Activated CD8-positive, alpha-beta memory T cell treated with anti-CD3 and anti-CD28 coated beads for 4 hours (primary cell): ENCODE data around the gene CCDC33.
"Not testable (repeated sequence)": the region's sequence is repeated elsewhere in the genome, so short reads cannot be mapped to it uniquely, and the experiment has no call there.

Source experiments
- DNase-seq, 2 donors: peaks; one replicate each; pipeline ENCODE4 v3.0.0-alpha.2; 2020; ENCODE audit warnings: low read depth in 2 of 2

Gene CCDC33

DNA sequence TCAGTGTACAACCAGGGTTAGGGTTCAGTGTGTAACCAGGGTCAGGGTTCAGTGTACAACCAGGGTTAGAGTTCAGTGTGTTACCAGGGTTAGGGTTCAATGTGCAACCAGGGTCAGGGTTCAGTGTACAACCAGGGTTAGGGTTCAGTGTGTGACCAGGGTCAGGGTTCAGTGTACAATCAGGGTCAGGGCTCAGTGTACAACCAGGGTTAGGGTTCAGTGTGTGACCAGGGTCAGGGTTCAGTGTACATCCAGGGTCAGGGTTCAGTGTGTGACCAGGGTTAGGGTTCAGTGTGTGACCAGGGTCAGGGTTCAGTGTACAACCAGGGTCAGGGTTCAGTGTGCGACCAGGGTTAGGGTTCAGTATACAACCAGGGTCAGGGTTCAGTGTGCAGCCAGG lies 98.0 kb downstream of the CCDC33 start:
- DNase-seq = no peak

DNA sequence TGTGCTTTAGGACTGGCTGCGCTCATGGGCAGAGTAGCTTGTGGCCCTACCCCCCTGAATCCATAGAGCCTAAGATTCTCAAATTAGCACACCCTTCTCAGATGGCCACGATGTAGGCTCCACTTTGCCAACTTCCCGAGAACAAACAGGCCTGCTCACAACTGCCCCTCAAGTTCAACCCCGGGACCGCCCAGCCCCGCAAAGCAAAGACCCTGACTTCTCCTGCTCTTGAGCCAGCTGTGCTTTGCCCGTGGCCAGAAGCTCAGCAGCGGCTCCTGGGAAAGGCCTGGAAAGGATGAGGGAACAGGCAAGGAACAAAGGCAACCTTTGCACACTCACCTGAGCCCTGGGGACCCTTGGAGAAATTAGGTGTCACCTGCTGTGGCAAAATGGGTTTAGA lies 99.3 kb downstream of the CCDC33 start:
- DNase-seq = no peak

DNA sequence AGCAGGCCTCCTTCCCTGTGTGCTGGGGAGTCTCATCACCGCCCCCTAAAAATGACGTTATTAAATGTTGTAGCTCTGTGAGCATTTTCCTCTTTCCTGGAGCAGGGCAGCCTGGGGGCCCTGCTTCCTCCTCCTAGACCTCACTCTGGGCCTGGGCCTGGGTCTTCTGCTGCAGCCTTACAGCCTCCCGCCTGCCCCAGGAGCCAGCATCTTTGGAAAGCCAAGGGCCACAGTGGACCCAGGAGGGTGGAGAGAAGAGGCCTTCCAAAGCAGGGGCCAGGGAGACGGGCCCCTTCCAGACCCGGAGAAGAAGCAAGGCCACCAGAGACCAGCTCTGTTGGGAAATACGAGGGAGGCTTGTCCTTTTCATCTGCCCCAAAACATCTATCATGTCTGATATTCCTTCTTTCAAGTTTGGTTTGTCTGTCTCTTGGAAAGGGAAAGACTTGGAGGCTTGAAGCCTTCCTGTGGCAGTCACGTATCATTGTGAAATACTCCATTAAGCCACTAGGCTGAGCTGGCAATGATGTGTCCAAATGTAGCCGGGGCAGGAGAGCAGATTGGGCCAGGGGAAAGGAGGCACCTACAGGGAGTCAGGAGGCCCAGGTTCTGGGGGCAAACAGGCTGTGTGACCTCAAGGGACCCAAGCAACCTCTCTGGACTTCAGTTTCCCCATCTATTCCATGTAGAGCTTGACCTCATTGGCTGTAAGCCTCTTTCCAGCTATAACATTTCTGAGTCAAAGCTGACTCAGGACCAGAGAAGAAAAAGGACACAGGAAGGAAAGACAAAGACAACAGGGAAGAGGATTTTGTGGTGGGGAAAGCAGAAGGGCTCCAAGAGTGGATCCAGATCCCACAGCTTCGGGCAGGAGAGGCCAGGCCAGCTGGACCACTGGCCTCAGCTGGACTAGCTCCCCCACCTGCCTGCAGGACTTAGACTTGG lies 100.2 kb downstream of the CCDC33 start:
- DNase-seq = no peak

DNA sequence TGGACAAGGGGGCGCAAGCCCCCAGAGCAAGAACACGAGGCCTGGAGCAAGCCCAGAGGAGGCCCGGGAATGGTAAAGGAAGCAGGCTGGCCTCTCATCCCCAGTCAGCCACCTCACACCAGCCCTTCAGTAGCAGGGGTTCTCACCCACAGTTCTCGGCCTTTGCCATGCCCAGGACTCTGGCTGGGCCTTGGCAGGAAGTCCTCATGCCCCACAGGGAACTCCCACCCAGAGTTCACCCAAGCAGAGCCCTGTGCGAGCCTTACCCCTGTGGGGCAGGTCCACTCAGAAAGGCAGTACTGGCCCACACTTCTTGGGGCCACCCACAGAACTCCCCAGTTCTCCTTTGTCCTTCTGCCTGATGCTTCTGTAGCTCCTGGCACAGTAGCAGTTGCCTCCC lies 101.0 kb downstream of the CCDC33 start:
- DNase-seq = no peak

DNA sequence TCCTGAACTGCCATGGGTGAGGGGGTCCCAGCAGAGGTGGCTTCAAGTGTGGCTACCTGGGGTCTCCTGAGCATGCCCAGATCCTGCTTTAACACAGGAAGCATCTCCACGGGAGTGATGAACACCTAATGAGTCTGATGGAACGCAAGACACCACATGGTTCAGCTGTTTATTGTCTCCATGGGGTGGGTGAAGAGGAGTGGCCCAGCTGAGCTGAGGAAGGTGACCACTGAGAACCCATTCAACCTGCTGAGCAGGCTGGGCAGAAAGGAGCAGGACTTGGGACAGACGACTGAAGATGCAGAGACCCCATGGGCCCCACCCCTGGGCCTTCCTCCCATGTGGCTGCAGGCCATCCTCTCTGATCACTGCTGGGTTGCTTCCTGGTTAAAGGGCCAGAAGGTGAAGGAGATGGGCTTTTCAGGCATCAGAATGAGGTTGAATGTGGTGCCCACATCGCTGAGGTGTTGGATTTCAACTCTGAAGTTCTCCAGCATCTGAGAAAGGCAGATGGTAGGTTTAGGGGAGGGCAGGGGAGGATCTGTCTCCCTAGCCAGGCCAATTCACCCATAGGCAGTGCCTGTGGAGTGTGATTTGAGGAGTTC lies 101.6 kb downstream of the CCDC33 start:
- DNase-seq = no peak

DNA sequence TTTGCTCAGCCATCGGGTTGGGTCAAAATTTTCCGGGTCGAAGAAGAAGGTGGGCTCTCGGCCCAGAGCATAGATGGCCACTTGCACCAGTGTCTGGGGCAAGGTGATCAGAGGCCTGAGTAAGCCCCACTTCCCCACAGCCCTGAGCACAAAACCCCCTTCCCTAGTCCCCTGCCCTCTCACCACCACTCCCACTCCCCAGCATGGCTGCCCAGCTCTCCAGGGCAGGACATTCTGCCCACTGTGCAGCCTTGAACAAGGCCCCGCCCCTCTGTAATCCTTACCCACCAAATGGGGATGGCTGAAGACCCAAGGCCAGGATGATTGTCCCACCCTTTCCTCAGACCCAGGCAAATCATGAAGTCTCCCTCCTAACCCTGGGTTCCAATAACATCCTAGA lies 102.5 kb downstream of the CCDC33 start:
- no peak for DNase-seq

DNA sequence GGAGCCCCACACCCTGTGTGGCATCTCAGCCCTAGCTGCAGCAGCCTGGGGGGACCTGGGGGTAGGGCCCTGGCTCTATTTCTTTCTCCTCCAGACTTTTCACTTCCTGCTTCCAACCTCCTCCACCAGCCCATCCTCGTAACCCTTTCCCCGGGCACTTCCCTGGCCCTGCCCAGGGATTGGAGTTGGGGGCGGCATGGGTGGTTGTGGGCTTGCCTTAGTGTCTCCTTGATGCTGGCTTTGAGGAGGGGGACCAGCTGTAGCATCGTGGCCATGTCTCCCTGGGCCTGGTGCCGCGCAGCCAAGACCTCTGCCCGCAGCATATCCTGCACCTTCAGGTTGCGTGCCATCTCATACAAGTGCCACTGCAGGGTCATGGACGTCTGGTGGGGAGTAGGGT lies 103.2 kb downstream of the CCDC33 start:
- DNase-seq = no peak

DNA sequence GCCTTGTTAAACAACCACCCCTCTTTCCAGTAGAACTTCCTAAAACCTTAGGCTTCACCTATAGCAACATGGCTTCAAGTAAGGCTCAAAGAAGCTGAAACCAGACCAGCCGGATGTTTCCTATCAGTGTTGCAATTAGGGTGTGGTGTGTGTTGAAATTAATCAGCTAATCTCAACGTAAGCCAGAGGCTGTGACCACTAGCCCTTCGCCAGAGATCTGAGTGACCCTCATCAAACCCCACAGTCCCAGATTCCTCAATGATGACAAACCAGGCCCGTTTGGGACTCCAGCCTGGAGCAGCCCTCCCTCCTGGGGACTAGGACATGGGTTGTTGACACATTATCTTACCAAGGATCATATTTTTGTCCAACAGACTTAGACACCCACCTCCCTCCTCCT lies 104.0 kb downstream of the CCDC33 start:
- no peak for DNase-seq

DNA sequence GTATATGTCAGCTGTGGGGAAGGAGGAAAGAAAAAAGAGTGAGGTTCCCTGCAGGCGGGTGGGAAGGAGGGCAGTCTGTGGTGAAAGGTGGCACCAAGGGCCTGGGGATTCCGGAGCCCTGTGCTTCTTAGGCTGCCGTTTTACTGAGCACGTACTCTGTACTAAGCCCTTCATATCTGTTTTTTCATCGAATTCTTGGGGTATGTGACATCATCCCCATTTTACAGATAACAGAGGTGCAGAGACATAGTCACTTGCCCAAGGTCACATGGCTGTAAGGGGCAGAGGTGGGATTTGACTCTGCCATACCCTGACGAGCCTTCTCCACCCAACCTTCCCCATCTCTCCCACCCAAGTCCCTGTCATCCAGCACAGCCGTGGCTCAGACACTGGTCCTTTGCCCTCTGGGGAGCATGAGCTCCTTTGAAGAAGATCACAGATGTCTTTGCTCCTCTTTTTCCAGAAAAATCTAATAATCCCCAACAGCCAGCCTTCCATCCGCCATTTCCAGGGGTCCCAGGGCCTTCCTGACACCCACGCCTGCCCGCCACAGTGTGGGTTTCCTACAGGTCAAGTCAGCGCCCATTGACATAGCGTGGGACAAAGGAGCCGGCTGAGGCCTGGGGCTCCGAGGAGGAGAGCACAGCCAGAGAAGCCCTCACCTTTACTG lies 107.1 kb downstream of the CCDC33 start:
- DNase-seq = no peak

DNA sequence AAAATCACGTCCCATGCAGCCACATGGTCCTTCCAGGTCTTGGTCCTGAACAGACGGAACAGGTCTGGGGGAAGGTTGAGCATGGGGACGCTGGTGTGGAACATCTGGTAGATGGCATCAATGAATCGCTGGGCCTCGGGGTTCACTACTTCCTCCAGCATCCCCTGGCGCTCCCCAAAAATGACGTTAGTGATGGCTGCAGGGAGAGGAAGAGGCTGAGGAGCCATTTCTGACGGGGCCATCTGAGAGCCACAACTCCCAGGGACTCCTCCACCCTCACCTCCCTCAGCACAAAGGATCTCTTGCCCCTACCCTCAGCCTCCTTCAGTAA lies 107.6 kb downstream of the CCDC33 start:
- DNase-seq = no peak

DNA sequence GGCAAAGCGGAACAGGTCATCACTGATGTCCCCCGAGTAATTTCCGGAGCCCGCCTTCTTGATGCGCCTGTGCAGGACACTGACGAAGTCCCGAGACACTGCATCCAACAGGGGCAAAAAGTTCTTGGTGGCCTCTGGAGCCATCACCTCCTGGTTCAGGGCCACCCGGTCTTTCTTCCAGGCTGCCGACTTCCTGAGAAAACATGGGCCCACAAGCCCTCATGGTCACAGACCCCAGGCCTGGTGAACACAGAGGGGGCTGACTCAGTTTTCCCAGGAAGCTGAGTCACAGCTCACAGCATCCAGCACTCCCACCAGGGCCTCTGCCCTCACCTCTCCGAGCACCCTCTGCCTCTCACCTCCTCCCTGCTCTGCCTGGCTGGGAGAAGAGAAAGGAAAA lies 108.9 kb downstream of the CCDC33 start:
- DNase-seq = no peak

DNA sequence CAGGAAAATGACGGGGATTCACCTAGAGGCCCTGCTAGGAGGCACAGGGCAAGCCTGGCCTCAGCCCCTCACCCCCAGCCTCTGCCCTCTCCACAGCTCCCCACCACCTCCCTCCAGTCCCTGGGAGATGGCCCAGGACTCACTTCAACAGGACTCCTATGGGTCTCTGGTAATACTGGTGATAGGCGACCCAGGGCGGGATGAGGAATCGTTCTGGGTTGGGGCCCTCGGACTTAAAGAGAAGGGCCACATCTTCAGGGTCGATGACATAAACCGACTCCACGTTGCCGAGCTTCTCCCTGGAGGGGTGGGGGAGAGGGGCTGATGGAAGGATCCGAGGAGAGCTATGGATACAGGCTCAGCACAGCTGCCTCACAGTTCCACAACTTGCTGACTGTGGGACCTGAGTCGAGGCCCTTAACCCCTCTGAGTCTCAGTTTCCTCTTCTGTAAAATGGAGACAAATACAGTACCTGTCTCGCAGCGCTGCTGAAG lies 111.7 kb downstream of the CCDC33 start:
- no peak for DNase-seq

DNA sequence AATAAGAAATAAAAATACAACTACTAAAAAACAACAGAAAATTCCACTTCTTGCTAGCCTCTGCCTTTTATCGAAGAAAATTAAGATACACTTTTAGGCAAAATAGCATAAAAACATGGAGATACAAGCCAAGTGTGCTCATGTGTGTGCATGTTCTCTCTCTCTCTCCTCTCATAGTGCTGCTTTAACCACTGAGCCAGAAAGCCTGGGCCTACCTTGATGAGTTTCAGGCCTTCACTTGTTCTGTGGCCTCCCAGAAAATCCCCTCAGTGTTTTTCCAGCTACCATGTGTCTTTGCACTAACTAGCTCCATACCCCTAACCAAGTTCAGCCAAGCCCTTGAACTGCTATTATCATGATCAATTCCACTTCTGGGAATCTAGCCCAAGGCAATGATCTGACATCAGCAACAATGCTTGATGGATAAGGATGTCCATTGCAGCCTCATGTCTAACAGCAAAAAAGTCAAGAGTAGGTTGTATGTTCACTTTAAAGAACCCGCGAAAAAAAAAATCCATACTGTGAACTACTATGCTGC lies 113.2 kb downstream of the CCDC33 start:
- no peak for DNase-seq

DNA sequence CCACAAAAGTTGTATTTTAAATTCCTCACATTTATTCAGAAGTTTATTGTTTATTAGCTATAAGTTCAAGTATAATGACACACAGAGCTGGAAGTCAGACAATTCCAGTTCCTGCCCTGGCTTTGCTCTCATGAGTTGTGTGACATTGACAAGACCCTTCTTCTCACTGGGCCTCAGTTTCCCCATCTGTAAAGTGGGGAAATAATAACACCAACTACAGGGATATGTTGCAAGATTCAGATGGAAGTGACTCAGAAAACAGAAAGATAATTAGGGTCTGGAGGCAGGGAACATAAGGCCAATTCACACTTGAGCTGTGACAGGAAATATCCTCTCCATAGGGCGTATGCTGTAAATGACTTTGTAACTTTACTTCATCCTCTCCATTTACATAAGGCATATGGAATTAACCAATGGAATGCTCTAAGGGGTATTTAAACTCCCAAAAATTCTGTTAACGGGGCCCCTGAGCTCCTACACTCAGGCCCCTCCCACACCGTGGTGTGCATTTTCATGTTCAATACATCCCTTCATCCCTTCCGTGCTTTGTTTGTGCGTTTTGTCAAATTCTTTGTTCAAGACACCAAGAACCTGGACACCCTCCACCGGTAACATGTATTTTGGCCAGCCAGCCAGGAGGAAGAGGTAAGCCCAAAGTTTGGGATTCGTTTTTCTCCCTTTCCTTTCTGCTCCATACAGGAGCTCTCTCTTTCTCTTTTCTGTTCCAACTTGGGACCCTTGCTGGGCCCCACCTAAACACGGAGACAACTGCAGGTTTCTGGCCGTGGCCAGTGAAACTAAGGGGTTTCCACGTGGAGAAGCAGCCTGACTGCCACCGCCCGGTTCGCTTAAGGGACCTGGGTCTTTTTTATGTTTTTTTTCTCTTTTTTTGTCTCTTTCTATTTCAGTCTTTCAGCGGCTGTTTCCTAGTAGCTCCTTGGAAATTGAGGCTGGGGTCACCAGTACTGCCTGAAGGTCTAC lies 114.5 kb downstream of the CCDC33 start:
- DNase-seq = no peak

DNA sequence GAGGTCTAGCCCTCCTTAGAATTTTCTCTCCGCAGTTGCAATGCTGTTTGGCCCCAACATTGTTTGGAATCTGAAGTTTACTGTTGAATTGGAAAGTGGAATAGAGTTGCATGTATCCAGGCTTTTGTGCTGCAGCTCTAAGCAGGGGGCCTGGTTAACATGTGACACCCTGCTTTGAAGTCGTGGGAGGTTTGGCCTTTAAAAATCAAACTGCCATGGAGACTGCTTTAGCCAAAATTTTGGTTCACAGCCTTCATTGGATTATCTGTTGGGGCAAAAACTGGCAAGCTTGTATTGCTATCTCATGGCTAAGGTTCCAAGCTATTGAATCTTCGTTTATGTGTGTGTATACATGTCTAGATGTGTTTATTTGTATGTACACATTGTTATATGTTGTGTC lies 115.5 kb downstream of the CCDC33 start:
- no peak for DNase-seq

DNA sequence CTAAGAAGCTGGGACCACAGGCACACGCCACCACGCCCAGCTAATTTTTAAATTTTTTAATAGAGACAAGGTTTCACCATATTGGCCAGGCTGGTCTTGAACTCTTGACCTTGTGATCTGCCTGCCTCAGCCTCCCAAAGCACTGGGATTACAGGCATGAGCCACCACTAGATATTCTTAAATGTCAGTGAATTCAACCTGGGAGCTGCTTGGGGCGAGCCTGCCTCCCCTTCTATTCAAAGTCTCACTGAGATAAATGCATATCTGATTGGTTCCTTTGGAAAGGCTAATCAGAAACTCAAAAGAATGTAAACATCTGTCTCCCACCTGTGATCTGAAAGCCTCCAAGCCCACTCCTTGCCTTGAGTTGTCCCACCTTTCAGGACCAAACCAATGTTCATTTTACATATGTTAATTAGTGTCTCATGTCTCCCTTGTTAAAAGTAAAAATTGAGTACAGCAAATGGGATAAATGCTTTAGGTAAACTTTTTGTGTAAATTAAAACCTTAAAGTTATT lies 116.3 kb downstream of the CCDC33 start:
- no peak for DNase-seq

DNA sequence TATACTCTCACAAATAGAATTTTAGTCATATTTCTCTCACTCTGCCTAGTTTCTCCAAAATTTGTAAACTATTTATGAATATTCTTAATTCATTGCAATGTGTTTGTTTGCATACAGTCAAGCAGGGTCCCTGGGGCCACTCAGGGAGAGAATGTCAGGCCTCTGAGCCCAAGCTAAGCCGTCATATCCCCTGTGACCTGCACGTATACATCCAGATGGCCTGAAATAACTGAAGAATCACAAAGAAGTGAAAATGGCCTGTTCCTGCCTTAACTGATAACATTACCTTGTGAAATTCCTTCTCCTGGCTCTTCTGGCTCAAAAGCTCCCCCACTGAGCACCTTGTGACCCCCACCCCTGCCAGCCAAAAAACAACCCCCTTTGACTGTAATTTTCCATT lies 117.9 kb downstream of the CCDC33 start:
- not testable (repeated sequence) for DNase-seq

DNA sequence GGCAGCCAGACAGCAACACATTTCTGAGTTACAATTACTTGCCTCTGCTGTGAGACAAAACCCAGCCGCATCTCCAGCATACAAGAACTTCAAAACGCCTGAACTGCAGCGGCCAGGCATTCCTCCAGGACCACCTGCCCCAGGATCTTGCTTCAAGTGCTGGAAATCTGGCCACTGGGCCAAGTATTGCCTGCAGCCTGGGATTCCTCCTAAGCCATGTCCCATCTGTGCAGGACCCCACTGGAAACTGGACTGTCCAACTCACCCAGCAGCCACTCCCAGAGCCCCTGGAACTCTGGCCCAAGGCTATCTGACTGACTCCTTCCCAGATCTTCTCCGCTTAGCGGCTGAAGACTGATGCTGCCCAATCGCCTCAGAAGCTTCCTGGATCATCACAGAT lies 119.9 kb downstream of the CCDC33 start:
- DNase-seq = not testable (repeated sequence)

DNA sequence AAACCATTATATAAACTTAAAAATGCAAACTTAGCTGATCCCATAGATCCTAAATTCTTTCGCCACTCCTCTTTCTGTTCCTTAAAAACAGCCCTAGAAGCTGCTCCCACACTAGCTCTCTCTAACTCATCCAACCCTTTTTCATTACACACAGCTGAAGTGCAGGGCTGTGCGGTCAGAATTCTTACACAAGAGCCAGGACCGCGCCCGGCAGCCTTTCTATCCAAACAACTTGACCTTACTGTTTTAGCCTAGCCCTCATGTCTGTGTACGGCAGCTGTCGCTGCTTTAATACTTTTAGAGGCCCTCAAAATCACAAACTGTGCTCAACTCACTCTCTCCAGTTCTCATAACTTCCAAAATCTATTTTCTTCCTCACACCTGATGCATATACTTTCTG lies 121.4 kb downstream of the CCDC33 start:
- not testable (repeated sequence) for DNase-seq

DNA sequence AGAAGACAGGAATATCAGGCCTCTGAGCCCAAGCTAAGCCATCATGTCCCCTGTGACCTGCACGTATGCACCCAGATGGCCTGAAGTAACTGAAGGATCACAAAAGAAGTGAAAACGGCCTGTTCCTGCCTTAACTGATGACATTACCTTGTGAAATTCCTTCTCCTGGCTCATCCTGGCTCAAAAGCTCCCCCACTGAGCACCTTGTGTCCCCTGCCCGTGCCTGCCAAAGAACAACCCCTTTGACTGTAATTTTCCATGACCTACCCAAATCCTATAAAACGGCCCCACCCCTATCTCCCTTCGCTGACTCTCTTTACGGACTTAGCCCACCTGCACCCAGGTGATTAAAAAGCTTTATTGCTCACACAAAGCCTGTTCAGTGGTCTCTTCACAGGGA lies 123.2 kb downstream of the CCDC33 start:
- DNase-seq = not testable (repeated sequence)

DNA sequence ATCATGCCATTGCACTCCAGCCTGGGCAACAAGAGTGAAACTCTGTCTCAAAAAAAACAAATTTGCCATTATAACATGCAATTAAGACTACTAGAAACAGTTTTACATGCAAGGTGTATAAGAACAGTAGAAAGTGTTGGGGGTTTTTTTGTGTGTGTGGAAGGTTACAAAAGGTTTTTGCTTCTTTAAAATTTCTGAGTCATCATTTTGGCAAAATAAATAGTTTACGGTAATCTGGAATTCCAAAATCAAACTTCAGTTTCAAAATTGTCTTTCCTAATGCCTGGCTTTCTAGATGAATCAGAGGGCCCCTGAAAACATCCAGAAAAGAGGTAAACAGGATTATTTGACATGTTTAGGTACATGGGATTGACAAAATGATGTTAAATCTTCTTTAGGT lies 124.7 kb downstream of the CCDC33 start:
- DNase-seq = not testable (repeated sequence)
